SH-SY5Y (cell line): ENCODE results near the gene VSIG8.
A peak's percentile ranks its signal among the peaks of the same experiment; 100 is the strongest.

Source experiments
- GATA2 ChIP-seq: IDR thresholded peaks from 2 replicates; pipeline ENCODE4 v1.6.1; 2011; ENCODE audit warnings: mild to moderate bottlenecking, low read depth, low read length
- GATA3 ChIP-seq: IDR thresholded peaks from 2 replicates; pipeline ENCODE4 v1.6.1; 2011; ENCODE audit warnings: low read depth, mild to moderate bottlenecking, low read length, moderate library complexity

VSIG8 gene

GRCh38 chr1:159869607-159870006 is 7.2 kb upstream of the VSIG8 start:
- TF ChIP-seq GATA2 (no peak), GATA3 (no peak)

GRCh38 chr1:159869173-159869572 is 6.7 kb upstream of the VSIG8 start:
- TF ChIP-seq GATA2: no peak
- no peak for TF ChIP-seq GATA3

- no peak for TF ChIP-seq GATA3
- no peak for TF ChIP-seq GATA2
Observed at GRCh38 chr1:159868766-159869165, 6.3 kb upstream of the VSIG8 start.

- TF ChIP-seq GATA2: no peak
- no peak for TF ChIP-seq GATA3
Observed at GRCh38 chr1:159867664-159868026, 5.2 kb upstream of the VSIG8 start.

GRCh38 chr1:159866905-159867663 is 4.6 kb upstream of the VSIG8 start:
- TF ChIP-seq GATA3: no peak
- TF ChIP-seq GATA2: no peak

- TF ChIP-seq GATA2 (no peak), GATA3 (no peak)
Observed at GRCh38 chr1:159866066-159866465, 3.6 kb upstream of the VSIG8 start.

- TF ChIP-seq GATA3 (no peak), GATA2 (no peak)
Observed at GRCh38 chr1:159864262-159864661, 1.8 kb upstream of the VSIG8 start.

- TF ChIP-seq GATA3 (no peak), GATA2 (no peak)
Observed at GRCh38 chr1:159862031-159862430, 426 bp downstream of the VSIG8 start.

GRCh38 chr1:159861218-159861617 is 1.2 kb downstream of the VSIG8 start:
- TF ChIP-seq GATA2: no peak
- no peak for TF ChIP-seq GATA3

GRCh38 chr1:159860456-159860855 is 2.0 kb downstream of the VSIG8 start:
- TF ChIP-seq GATA3: no peak
- TF ChIP-seq GATA2: peak; percentile 69

GRCh38 chr1:159859767-159860322 is 2.6 kb downstream of the VSIG8 start:
- TF ChIP-seq GATA3 (no peak), GATA2 (no peak)

GRCh38 chr1:159857889-159858288 is 4.6 kb downstream of the VSIG8 start:
- TF ChIP-seq GATA3 (no peak), GATA2 (no peak)

- TF ChIP-seq GATA2 (no peak), GATA3 (no peak)
Observed at GRCh38 chr1:159856576-159856975, 5.9 kb downstream of the VSIG8 start.

GRCh38 chr1:159855709-159856108 is 6.7 kb downstream of the VSIG8 start:
- no peak for TF ChIP-seq GATA2
- no peak for TF ChIP-seq GATA3

- TF ChIP-seq GATA2 (no peak), GATA3 (no peak)
Observed at GRCh38 chr1:159854693-159855192, 7.7 kb downstream of the VSIG8 start.
